GM12878 (cell line): ENCODE measurements around the gene SPR. TPM values are rescaled to one million over a fixed set of nuclear protein-coding genes. Genes with fewer than 3 reads are reported as not detected.

Experiments
- CHD1 ChIP-seq: IDR thresholded peaks from 2 replicates; pipeline ENCODE4 v1.6.1; 2012; ENCODE audit warnings: low read depth, low read length, improper control_type of control experiment
- CREM ChIP-seq: IDR thresholded peaks from 2 replicates; pipeline ENCODE4 v1.6.1; 2014; ENCODE audit warnings: antibody characterized with exemption, low read depth
- EGR1 ChIP-seq, 2 experiments: IDR thresholded peaks; 1 replicate in 1 of 2; 2 replicates in 1 of 2; pipeline ENCODE4 v1.6.1; 2011 to 2012; ENCODE audit warnings: low read depth in 2 of 2, low read length in 2 of 2, borderline replicate concordance in 1 of 2, mild to moderate bottlenecking in 1 of 2, moderate library complexity in 1 of 2
- IKZF2 ChIP-seq, 2 experiments: fragments of 450-650 bp; IDR thresholded peaks; 2 replicates each; pipeline ENCODE4 v1.6.1; 2017; ENCODE audit warnings: mild to moderate bottlenecking in 2 of 2, moderate library complexity in 2 of 2
- PAX5 ChIP-seq: IDR thresholded peaks from 2 replicates; pipeline ENCODE4 v1.6.1; 2011; ENCODE audit warnings: low read depth, low read length, borderline replicate concordance
- SMC3 ChIP-seq: IDR thresholded peaks from 2 replicates; pipeline ENCODE4 v1.6.1; 2011; ENCODE audit warnings: low read length, improper control_type of control experiment, borderline replicate concordance
- TCF3 ChIP-seq: IDR thresholded peaks from 2 replicates; pipeline ENCODE4 v1.6.1; 2012; ENCODE audit warnings: low read depth, mild to moderate bottlenecking, low read length, borderline replicate concordance; ENCODE audit not compliant: insufficient read depth
- YY1 ChIP-seq: IDR thresholded peaks from 2 replicates; pipeline ENCODE4 v1.6.1; 2011; ENCODE audit warnings: low read depth, mild to moderate bottlenecking, low read length
- polyA plus RNA-seq, 11 experiments: library from polyadenylated mRNA; depleted of rRNA in 4 of 11; unstranded in 6 of 11; stranded (reverse) in 5 of 11; fragments of >200 nt; fragmentation: Nextera tagmentation in 4 of 11; fragmentation: Illumina TruSeq in 1 of 11; extraction: Ambion mirVana in 4 of 11; extraction: Trizol in 1 of 11; gene quantifications; 1 replicate in 1 of 11; 2 replicates in 10 of 11; pipeline versions ENCODE4 v1.2.1 to v1.2.3, GENCODE V29; 2011 to 2016; ENCODE audit warnings: inconsistent platforms in 2 of 11, missing spikeins in 2 of 11, low read depth in 1 of 11
- total RNA-seq, 4 experiments: library from RNA; depleted of rRNA in 3 of 4; stranded (reverse); fragments of >200 nt in 3 of 4; fragmentation: Illumina TruSeq in 1 of 4; extraction: Trizol in 1 of 4; gene quantifications; 2 replicates each; pipeline versions ENCODE4 v1.2.1 to v1.2.3, GENCODE V29; 2013 to 2021
- TF ChIP-seq, protein P1 (sequence below): fragments of 450-650 bp; IDR thresholded peaks from 2 replicates; pipeline ENCODE4 v1.6.1; 2016; ENCODE audit warnings: mild to moderate bottlenecking
- TF ChIP-seq, protein P2 (sequence below): fragments of 450-650 bp; IDR thresholded peaks from 2 replicates; pipeline ENCODE4 v1.6.1; 2016; ENCODE audit warnings: mild to moderate bottlenecking, moderate library complexity, borderline replicate concordance
- TF ChIP-seq, protein P3 (sequence below): fragments of 450-650 bp; IDR thresholded peaks from 2 replicates; pipeline ENCODE4 v1.6.1; 2017; ENCODE audit warnings: low read depth, mild to moderate bottlenecking, moderate library complexity
- TF ChIP-seq, protein P4 (sequence below): IDR thresholded peaks from 2 replicates; pipeline ENCODE4 v1.6.1; 2011; ENCODE audit warnings: borderline replicate concordance, low read depth, mild to moderate bottlenecking, moderate library complexity, low read length; ENCODE audit not compliant: insufficient read depth, poor library complexity, severe bottlenecking
- TF ChIP-seq, protein P5 (sequence below), 3 experiments: IDR thresholded peaks in 2 of 3; conservative IDR thresholded peaks in 1 of 3; 2 replicates each; pipeline ENCODE4 v1.5.1; 2011; ENCODE audit warnings: low read depth in 3 of 3, low read length in 3 of 3, mild to moderate bottlenecking in 3 of 3, control low read depth in 2 of 3, moderate library complexity in 2 of 3, inconsistent platforms in 1 of 3, mixed read lengths in 1 of 3; ENCODE audit not compliant: control insufficient read depth in 2 of 3, insufficient read depth in 1 of 3; ENCODE audit errors: extremely low read depth in 1 of 3
- TF ChIP-seq, protein P6 (sequence below): IDR thresholded peaks from 2 replicates; pipeline ENCODE4 v1.6.1; 2012; ENCODE audit warnings: low read length, inconsistent platforms

SPR gene
- total and polyA plus RNA-seq, 10 of the 15 experiments (the other 5 are each of a cell fraction or from before 2014, with no cell fraction given) = 0.68 to 7.8 (median 2.5) TPM

DNA sequence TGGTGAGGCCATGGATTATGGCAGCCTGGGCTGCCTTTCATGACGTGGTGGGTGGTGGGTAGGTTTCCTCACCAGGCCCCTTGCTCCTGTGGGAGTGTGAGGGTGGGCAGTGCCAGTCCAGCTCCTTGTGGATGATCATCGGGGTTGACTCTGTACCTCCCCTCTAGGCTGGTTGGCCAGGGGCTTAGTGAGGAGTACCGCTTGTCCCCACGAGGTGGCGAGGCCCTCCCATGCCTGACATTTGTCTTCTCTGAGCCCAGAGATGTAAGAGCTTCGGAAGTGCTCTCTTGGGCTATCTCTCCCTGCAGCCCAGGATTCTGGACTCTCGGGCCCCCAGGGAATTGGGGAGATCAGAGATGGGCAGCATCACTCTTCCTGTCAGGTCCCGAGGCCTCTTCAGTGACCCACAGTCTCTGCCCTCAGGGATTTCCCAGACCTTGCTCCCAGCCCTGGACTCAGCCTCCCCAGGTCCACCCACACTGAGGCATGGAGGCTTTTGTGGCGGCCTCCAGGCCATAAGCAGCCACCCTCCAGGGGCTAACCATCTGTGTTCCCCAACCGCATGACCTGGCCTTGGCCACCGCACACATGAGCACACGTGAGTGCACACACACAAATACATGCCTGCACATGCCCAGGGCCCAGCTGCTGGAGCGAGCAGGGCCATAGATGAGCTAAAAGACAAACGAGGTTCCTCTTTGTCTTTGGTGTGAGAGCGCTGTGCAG is 6.5 kb downstream of the SPR start (continued):
- TF ChIP-seq, protein P1, sequence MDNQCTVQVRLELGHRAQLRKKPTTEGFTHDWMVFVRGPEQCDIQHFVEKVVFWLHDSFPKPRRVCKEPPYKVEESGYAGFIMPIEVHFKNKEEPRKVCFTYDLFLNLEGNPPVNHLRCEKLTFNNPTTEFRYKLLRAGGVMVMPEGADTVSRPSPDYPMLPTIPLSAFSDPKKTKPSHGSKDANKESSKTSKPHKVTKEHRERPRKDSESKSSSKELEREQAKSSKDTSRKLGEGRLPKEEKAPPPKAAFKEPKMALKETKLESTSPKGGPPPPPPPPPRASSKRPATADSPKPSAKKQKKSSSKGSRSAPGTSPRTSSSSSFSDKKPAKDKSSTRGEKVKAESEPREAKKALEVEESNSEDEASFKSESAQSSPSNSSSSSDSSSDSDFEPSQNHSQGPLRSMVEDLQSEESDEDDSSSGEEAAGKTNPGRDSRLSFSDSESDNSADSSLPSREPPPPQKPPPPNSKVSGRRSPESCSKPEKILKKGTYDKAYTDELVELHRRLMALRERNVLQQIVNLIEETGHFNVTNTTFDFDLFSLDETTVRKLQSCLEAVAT = peak; percentile 63; the same call in 1 of the 2 replicates
- TF ChIP-seq, protein P2, sequence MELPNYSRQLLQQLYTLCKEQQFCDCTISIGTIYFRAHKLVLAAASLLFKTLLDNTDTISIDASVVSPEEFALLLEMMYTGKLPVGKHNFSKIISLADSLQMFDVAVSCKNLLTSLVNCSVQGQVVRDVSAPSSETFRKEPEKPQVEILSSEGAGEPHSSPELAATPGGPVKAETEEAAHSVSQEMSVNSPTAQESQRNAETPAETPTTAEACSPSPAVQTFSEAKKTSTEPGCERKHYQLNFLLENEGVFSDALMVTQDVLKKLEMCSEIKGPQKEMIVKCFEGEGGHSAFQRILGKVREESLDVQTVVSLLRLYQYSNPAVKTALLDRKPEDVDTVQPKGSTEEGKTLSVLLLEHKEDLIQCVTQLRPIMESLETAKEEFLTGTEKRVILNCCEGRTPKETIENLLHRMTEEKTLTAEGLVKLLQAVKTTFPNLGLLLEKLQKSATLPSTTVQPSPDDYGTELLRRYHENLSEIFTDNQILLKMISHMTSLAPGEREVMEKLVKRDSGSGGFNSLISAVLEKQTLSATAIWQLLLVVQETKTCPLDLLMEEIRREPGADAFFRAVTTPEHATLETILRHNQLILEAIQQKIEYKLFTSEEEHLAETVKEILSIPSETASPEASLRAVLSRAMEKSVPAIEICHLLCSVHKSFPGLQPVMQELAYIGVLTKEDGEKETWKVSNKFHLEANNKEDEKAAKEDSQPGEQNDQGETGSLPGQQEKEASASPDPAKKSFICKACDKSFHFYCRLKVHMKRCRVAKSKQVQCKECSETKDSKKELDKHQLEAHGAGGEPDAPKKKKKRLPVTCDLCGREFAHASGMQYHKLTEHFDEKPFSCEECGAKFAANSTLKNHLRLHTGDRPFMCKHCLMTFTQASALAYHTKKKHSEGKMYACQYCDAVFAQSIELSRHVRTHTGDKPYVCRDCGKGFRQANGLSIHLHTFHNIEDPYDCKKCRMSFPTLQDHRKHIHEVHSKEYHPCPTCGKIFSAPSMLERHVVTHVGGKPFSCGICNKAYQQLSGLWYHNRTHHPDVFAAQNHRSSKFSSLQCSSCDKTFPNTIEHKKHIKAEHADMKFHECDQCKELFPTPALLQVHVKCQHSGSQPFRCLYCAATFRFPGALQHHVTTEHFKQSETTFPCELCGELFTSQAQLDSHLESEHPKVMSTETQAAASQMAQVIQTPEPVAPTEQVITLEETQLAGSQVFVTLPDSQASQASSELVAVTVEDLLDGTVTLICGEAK = no peak
- TF ChIP-seq PAX5 (peak; percentile 88), CHD1 (peak; percentile 90; the same call in 1 of the 2 replicates), EGR1 (IDR thresholded peaks at IDR 0.05; ENCODE audit: borderline replicate concordance in 1 of 2, low read depth in 2 of 2, low read length in 2 of 2) (peak in 1 of 2 experiments; percentile 28; a peak in 1 of 3 replicates), IKZF2 (IDR thresholded peaks at IDR 0.05) (peak; percentile 86 to 88; a peak in 3 of 4 replicates), YY1 (peak; percentile 50; the same call in 1 of the 2 replicates), TCF3 (peak; percentile 90; the same call in 1 of the 2 replicates), SMC3 (peak; percentile 77), CREM (peak; percentile 53; the same call in 1 of the 2 replicates)
- TF ChIP-seq, protein P3, sequence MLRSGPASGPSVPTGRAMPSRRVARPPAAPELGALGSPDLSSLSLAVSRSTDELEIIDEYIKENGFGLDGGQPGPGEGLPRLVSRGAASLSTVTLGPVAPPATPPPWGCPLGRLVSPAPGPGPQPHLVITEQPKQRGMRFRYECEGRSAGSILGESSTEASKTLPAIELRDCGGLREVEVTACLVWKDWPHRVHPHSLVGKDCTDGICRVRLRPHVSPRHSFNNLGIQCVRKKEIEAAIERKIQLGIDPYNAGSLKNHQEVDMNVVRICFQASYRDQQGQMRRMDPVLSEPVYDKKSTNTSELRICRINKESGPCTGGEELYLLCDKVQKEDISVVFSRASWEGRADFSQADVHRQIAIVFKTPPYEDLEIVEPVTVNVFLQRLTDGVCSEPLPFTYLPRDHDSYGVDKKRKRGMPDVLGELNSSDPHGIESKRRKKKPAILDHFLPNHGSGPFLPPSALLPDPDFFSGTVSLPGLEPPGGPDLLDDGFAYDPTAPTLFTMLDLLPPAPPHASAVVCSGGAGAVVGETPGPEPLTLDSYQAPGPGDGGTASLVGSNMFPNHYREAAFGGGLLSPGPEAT = 0 out of 2 replicates have a peak, but pooled peaks have one; percentile 56
- TF ChIP-seq, protein P4, sequence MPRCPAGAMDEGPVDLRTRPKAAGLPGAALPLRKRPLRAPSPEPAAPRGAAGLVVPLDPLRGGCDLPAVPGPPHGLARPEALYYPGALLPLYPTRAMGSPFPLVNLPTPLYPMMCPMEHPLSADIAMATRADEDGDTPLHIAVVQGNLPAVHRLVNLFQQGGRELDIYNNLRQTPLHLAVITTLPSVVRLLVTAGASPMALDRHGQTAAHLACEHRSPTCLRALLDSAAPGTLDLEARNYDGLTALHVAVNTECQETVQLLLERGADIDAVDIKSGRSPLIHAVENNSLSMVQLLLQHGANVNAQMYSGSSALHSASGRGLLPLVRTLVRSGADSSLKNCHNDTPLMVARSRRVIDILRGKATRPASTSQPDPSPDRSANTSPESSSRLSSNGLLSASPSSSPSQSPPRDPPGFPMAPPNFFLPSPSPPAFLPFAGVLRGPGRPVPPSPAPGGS = peak; percentile 33
- TF ChIP-seq, protein P5, sequence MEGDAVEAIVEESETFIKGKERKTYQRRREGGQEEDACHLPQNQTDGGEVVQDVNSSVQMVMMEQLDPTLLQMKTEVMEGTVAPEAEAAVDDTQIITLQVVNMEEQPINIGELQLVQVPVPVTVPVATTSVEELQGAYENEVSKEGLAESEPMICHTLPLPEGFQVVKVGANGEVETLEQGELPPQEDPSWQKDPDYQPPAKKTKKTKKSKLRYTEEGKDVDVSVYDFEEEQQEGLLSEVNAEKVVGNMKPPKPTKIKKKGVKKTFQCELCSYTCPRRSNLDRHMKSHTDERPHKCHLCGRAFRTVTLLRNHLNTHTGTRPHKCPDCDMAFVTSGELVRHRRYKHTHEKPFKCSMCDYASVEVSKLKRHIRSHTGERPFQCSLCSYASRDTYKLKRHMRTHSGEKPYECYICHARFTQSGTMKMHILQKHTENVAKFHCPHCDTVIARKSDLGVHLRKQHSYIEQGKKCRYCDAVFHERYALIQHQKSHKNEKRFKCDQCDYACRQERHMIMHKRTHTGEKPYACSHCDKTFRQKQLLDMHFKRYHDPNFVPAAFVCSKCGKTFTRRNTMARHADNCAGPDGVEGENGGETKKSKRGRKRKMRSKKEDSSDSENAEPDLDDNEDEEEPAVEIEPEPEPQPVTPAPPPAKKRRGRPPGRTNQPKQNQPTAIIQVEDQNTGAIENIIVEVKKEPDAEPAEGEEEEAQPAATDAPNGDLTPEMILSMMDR (IDR thresholded peaks at IDR 0.05 in 2 of 3, conservative IDR thresholded peaks at IDR 0.05 in 1 of 3; ENCODE audit: control insufficient read depth in 2 of 3, extremely low read depth in 1 of 3, insufficient read depth in 1 of 3, low read depth in 3 of 3, low read length in 3 of 3) = peak; percentile 77 to 86 (median 83)
- TF ChIP-seq, protein P6, sequence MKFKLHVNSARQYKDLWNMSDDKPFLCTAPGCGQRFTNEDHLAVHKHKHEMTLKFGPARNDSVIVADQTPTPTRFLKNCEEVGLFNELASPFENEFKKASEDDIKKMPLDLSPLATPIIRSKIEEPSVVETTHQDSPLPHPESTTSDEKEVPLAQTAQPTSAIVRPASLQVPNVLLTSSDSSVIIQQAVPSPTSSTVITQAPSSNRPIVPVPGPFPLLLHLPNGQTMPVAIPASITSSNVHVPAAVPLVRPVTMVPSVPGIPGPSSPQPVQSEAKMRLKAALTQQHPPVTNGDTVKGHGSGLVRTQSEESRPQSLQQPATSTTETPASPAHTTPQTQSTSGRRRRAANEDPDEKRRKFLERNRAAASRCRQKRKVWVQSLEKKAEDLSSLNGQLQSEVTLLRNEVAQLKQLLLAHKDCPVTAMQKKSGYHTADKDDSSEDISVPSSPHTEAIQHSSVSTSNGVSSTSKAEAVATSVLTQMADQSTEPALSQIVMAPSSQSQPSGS = no peak
